GM23338 (cell line): ENCODE data around the gene TPO.

Source experiments
- CREB1 ChIP-seq: fragments of 250-450 bp; sonication (Bioruptor Pico); IDR thresholded peaks from 2 replicates; pipeline ENCODE4 v1.5.0; 2020; ENCODE audit warnings: low read depth, mild to moderate bottlenecking, moderate library complexity
- CTCF ChIP-seq, 2 experiments: fragments of 200-600 bp in 1 of 2; sonication (generic) in 1 of 2; conservative IDR thresholded peaks; 2 replicates each; pipeline versions ENCODE4 v1.5.1 to v1.6.1; 2016 to 2017; ENCODE audit warnings: antibody characterized with exemption in 2 of 2, low read depth in 2 of 2, mild to moderate bottlenecking in 2 of 2, moderate library complexity in 1 of 2
- ETS1 ChIP-seq: IDR thresholded peaks from 2 replicates; pipeline ENCODE4 v1.6.1; 2016; ENCODE audit warnings: antibody characterized with exemption
- EZH2 ChIP-seq: fragments of 200-600 bp; sonication (generic); IDR thresholded peaks from one replicate; pipeline ENCODE4 v1.8.0; 2017; ENCODE audit warnings: antibody characterized with exemption, mild to moderate bottlenecking, low read depth; ENCODE audit not compliant: unreplicated experiment
- JUNB ChIP-seq: IDR thresholded peaks from one replicate; pipeline ENCODE4 v1.6.1; 2016; ENCODE audit warnings: antibody characterized with exemption; ENCODE audit not compliant: unreplicated experiment
- POLR2AphosphoS5 ChIP-seq: IDR thresholded peaks from 2 replicates; pipeline ENCODE4 v1.6.1; 2016; ENCODE audit warnings: antibody characterized with exemption, low read depth
- REST ChIP-seq: IDR thresholded peaks from one replicate; pipeline ENCODE4 v1.6.1; 2018; ENCODE audit warnings: antibody characterized with exemption; ENCODE audit not compliant: unreplicated experiment
- STAT1 ChIP-seq: IDR thresholded peaks from one replicate; pipeline ENCODE4 v1.6.1; 2016; ENCODE audit warnings: antibody characterized with exemption; ENCODE audit not compliant: unreplicated experiment
- ZNF331 ChIP-seq: fragments of 250-450 bp; sonication (Bioruptor Pico); IDR thresholded peaks from 2 replicates; pipeline ENCODE4 v1.5.0; 2020; ENCODE audit warnings: low read depth, mild to moderate bottlenecking, moderate library complexity

GRCh38 chr2:1480671-1481076, 67.4 kb downstream of the TPO start:
- TF ChIP-seq CTCF (conservative IDR thresholded peaks at IDR 0.05; ENCODE audit: low read depth in 2 of 2) (no peak), ETS1 (no peak), CREB1 (CRISPR knock-in tag) (no peak), POLR2AphosphoS5 (no peak), STAT1 (no peak), EZH2 (no peak), REST (no peak), JUNB (no peak), ZNF331 (CRISPR knock-in tag) (no peak)
